HG03135 (cell line): Measurements from ENCODE around the gene ZCCHC24.

ENCODE experiments used
- ATAC-seq: cut with Tn5 transposase; IDR thresholded peaks from one replicate; pipeline ENCODE4 v1.9.1; 2021; ENCODE audit warnings: mild to moderate bottlenecking, moderate library complexity; ENCODE audit not compliant: unreplicated experiment

Gene ZCCHC24

GRCh38 chr10:79445161-79445976, at the start of gene ZCCHC24:
Gene ZCCHC24, minus strand, starts transcription at chr10:79445624. Its CDS starts 184 bp downstream, at chr10:79445440.
- ATAC-seq, result peak; percentile 96

DNA sequence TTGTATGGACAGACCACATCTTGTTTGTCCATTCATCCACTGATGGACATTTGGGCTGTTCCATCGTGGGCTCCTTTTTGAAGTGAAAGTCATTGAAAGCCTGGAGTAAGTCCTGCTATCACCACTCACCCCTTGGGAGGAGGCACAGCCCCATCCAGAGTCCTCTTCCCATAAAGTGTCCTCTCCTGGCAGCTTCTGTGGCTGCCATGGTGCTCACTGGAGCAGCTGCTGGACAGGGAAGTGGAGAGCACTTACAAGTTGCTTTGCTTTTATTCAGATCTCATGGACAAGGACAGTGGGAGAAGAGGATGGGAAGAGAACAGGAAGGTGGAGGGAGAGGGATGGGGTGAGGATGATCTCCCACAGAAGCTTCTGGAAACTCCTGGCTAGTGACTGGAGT, 48.4 kb upstream of the ZCCHC24 start:
- ATAC-seq, result no peak

DNA sequence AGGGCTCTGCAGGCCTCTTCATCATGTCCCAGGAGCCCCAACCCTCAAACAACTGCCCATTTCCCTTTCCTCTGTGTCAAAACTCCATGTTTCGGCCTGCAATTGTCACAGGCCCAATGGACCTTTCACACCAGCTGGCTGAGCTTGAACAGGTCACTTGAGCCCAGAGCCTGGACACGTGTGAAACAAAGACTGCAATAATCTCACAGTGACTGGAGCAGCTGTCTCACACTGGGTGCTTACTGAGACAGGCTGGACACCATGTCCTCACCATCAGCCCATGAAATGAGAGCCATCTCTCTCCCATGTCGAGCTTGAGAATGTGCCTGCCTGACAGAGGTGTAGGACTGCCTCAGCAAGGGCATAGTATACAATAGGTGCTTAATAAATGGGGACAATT, 47.4 kb upstream of the ZCCHC24 start:
- ATAC-seq, result no peak

- ATAC-seq, result no peak
These were observed 46.8 kb upstream of the ZCCHC24 start for GRCh38 chr10:79492256-79492655.

DNA sequence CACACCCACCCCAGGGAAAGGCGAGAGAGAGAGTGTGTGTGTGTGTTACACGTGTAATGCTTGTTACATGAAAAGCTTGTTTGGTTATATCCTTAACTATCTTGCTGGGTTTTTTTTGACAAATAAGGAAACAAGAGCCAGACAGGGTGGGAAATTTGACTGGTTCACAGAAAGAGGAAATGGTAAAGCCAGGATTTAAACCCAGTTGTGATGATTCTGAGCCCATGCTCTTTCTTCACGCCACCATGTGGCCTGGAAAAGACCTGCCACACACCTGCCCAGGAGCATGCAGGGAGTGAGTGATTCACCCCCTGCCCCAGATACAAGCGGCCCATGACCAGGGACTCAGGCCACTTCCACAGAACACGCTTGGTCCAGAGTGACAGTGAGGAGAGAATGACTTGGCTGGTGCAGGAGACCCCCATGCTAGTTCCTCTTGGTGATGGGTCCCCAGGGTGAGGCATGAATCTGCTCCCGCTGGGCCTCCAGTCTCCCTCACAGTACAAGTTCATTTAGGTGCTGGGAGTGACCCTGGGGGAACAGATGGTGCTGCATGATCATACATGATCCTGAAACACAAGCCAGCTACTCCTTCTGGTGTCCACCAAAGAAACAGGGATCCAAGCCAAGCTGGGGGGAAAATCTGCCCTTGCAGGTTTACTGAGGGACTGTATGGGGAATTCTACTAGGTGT, 45.9 kb upstream of the ZCCHC24 start:
- no peak for ATAC-seq

- ATAC-seq, result no peak
These were observed 45.1 kb upstream of the ZCCHC24 start for GRCh38 chr10:79490400-79491142.

DNA sequence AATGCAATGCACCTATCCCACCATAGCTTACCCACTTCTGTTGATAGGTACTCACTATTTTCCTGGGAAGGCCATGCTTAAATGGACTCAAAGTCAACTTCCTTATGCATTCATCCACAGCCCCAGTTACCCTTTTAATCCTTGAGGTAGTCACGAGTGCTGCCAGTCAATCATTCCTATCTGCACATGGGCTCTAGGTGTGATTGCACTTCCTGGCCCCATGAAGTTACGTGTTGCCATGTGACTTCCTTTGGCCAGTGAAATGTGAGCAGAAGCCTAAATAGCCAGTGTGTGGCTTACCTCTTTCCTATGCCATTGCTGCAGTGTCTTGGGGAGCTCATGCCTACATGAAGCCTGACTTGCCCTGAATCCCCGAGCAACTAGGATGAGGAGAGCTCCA, 43.4 kb upstream of the ZCCHC24 start:
- ATAC-seq, result no peak

GRCh38 chr10:79488336-79488735, 42.9 kb upstream of the ZCCHC24 start:
- no peak for ATAC-seq

GRCh38 chr10:79487296-79488194, 42.1 kb upstream of the ZCCHC24 start:
- peak; percentile 66 for ATAC-seq

DNA sequence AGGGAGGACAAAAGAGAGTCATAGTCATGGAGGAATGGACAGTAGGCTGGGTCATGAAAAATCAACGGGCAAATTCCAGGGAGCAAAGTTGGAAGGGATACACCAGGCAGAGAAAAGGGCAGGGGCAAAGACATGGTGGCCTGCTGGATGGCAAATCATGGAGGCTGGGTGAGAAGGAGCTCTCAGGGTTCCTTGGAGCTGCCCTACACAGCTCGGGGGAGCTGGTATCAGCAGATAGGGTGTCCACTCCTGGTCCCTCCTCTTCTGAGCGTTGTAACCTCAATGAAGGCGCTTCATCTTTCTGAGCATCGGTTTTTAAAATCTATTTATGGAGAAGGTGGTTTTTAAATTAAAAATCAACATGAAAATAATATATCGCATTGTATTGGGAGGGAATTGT, 39.1 kb upstream of the ZCCHC24 start:
- no peak for ATAC-seq

DNA sequence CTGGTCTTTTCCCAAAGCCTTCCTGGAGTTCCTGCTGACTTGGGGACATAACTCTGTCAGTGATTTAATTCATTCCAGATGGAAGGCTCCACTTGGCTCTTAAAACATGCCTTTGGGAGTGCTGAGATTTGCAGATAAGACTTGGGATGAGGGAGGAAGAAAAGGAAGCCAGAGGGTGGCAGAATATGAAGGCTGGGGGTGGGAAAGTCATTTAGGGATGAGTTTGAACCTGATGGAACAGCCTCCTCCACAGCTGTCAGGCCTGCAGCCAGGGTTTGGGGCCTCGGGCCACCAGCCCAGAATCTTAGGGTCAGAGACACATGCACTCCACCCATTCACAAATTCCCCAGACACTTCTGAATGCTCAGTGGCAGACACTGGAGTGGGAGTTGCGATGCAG, 38.5 kb upstream of the ZCCHC24 start:
- no peak for ATAC-seq

GRCh38 chr10:79483299-79483698, 37.9 kb upstream of the ZCCHC24 start:
- ATAC-seq, result no peak

GRCh38 chr10:79482741-79483140, 37.3 kb upstream of the ZCCHC24 start:
- no peak for ATAC-seq

GRCh38 chr10:79482304-79482703, 36.9 kb upstream of the ZCCHC24 start:
- no peak for ATAC-seq

GRCh38 chr10:79479283-79479909, 34.0 kb upstream of the ZCCHC24 start:
- ATAC-seq, result no peak

DNA sequence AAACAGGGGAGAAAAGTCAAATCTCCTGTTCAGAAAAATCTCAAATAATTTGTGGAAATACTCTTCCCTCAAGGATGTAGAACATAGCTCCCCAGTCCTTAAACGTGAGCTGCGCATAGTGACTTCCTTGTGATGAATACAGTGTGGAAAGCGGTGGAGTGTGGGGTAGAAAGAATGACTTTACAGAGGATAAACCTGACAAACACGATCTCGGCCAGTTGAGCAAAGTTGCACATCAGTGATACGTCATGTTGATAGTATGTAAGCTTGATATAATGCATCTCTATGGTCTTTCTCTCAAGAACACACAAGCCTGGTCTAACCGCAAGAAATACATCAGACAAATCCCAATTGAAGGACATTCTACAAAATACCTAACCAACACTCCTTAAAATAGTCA, 32.0 kb upstream of the ZCCHC24 start:
- ATAC-seq, result no peak

DNA sequence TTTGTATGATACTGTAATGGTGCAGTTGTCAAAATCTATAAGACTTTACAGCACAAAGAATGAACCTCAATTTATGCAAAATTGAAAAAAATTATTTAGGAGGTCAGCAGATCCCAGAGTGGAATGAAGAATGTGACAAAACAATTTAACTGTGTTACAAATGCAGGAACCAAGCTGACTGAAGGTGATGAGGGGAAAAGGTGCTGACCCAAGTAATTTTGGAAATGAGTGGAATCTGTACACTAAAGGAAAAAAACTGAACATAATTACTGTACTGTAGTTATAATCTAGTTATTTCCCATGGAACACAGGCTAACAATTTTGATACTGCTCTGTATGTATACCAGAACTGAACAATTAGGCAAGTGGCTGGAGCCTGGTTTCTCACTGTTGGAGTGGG, 31.2 kb upstream of the ZCCHC24 start:
- ATAC-seq, result no peak

GRCh38 chr10:79475877-79476276, 30.5 kb upstream of the ZCCHC24 start:
- no peak for ATAC-seq

DNA sequence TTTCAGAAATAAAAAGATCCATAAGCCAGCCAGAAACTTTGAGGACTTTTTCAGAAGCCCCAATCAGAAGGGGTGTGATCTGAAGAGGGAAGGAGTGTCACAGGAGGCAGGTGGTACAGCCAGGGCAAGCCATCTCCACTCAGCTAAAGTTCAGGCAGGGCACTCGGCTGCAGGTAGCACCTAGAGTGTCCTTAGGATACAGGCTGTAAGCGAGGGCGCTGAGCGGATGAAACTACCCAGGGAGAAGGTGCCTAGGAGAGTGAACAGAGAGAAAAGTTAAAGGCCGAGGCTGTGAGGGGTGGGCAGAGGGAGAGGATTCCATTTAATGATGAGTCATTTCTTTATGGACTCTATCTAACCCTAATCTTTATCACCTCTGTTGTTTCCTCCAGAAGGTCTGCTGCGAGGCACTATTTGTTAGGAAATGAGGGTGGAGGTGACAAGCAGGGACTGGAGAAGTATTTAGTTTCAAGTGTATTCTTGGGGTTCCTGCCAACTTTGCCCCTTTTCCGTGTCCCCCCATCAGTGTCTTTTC, 29.8 kb upstream of the ZCCHC24 start:
- no peak for ATAC-seq
